ENCODE results near the gene PNPLA7.

DNA sequence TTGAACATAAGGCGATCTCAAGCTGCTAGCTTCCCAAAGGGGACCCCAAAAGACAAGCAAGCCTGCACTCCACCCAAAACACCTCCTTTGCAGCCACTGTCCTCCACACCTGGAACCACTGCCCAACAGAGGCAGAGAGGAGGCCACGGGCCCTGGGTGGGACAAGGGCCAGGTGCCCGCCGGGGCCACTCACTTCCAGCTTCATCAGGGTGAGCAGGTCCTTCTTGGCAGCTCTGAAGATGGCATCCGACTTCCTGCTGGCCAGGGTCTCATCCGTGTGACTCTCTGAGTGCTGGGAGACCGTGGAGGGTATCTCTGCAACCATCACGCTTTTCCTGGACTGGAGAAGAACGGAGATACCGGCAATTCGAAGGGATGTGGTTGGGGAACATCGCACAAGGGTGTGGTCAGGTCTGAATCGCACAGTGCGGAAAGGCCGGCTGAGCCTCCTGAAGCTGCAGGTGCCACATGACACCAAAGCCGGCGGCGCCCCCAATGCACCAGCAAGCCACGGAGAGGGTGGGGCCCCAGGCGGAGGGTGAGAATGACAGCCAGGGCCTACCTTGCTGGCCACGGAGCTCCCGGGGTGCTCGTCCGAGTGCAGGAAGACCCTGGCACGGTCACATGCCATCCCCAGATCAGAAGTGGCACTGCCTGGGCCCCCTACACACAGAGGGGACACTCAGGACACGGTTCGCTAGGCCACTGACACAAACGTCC, 44.6 kb downstream of the PNPLA7 start:
- TF ChIP-seq, protein P1, sequence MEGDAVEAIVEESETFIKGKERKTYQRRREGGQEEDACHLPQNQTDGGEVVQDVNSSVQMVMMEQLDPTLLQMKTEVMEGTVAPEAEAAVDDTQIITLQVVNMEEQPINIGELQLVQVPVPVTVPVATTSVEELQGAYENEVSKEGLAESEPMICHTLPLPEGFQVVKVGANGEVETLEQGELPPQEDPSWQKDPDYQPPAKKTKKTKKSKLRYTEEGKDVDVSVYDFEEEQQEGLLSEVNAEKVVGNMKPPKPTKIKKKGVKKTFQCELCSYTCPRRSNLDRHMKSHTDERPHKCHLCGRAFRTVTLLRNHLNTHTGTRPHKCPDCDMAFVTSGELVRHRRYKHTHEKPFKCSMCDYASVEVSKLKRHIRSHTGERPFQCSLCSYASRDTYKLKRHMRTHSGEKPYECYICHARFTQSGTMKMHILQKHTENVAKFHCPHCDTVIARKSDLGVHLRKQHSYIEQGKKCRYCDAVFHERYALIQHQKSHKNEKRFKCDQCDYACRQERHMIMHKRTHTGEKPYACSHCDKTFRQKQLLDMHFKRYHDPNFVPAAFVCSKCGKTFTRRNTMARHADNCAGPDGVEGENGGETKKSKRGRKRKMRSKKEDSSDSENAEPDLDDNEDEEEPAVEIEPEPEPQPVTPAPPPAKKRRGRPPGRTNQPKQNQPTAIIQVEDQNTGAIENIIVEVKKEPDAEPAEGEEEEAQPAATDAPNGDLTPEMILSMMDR (conservative IDR thresholded peaks at IDR 0.05; ENCODE audit: low read depth, low read length): no peak
- TF ChIP-seq MXI1 (IDR thresholded peaks at IDR 0.05; ENCODE audit: borderline replicate concordance, low read depth, low read length): no peak

Measured in IMR-90 (cell line).